Measurements from ENCODE around the gene RASSF10.

The RASSF10 gene

GRCh38 chr11:12995188-12995587 is 13.9 kb upstream of the RASSF10 start:
- no peak for DNase-seq

GRCh38 chr11:12995823-12996222 is 13.3 kb upstream of the RASSF10 start:
- no peak for DNase-seq

DNA sequence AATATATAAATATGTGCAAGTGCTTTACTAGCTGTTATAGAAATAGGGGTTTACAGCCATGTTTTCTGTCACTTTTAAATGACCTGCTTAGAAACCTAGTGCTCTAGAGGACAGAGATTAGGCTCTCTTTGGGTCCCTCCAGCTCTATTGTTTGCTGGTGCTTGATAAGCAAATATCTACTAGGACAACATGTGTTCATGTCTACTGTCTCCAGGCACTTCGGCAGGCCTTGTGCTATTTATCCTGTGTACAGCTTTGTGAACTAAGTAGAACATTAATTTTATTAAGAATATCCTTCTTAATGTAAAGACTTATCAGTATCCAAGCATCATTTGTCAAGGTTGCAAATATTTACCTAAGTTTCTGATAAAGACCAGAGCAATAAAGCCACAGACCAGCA is 11.9 kb upstream of the RASSF10 start:
- no peak for DNase-seq

DNA sequence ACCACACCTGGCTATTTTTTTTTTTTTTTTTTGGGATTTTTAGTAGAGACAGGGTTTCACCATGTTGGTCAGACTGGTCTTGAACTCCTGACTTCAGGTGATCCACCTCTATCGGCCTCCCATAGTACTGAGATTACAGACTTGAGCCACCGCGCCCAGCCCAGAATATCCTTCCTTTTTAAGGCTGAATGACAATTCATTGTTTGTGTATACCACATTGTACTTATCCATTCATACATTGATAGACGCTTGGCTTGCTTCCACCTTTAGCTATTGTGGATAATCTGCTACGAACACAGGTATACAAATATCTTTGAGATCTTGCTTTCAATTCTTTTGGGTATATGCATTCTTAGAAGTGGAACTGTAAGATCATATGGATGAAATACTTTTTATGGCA is 10.8 kb upstream of the RASSF10 start:
- no peak for DNase-seq

DNA sequence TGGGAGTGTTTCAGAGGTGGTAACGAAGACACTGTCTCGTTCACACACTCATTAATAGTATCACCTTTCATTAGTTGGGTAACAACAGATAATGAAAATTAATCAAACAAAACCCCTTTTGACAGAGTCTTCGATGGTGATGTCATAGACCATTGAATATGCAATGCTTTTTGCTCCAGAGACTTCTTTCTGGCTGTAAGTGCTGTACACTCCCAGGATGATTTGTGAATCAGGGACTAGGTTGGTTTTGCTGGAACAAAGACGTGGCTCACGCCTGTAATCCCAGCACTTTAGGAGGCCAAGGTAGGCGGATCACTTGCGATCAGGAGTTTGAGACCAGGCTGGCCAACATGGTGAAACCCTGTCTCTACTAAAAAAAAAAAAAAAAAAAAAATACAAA is 9.5 kb upstream of the RASSF10 start:
- no peak for DNase-seq

DNA sequence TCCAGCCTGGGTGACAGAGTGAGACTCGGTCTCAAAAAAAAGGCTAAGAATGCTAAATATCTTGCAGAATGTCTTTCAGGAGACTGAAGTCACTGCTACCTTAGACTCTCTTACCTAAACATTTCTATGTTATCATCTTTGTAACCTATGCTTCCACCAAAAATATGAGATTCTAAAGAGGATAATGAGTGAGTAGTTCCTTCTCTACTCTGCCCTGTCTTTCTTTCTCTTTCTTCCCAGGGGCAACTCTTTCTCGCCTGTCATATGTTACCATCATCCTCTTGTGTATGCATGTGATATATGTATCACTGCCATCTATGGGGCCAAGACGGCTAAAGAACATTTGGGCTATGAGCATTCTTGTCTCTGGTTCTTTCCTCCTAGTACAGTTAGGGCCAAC is 9.0 kb upstream of the RASSF10 start:
- DNase-seq: no peak

DNA sequence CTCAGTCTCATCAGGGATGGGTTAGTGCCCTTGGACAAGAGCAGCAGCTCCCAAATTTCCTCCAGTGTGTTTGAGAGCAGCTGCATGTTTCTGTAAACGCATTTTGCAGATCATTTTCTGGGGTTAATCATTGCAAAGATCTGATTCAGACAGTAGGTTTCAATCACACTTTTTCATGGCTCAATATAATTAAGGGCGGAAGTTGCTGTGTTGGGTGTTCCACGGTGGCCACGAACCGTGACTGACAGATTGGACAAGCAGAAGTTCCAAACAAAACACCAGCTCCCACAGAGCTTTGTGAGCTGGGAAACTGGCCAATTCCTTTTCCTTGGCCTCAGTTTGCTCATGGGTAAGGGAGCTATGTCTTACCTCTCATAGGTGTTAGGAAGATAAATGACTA is 8.4 kb upstream of the RASSF10 start:
- no peak for DNase-seq

- DNase-seq: no peak
Observed at GRCh38 chr11:13003736-13004493, 5.2 kb upstream of the RASSF10 start.

GRCh38 chr11:13007182-13008060 is 1.7 kb upstream of the RASSF10 start:
- no peak for DNase-seq

GRCh38 chr11:13008061-13008435 is 1.1 kb upstream of the RASSF10 start:
- DNase-seq: no peak

DNA sequence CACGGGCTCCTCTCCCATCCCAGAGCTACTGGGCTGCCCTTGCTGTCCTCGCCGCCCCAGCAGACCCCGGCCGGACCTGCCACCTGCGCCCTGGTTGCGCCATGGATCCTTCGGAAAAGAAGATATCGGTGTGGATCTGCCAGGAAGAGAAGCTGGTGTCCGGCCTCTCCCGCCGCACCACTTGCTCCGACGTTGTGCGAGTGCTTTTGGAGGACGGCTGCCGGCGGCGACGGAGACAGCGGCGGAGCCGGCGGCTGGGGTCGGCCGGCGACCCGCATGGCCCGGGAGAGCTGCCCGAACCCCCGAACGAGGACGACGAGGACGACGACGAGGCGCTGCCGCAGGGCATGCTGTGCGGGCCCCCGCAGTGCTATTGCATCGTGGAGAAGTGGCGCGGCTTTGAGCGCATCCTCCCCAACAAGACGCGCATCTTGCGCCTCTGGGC is 382 bp downstream of the RASSF10 start:
- DNase-seq: no peak

DNA sequence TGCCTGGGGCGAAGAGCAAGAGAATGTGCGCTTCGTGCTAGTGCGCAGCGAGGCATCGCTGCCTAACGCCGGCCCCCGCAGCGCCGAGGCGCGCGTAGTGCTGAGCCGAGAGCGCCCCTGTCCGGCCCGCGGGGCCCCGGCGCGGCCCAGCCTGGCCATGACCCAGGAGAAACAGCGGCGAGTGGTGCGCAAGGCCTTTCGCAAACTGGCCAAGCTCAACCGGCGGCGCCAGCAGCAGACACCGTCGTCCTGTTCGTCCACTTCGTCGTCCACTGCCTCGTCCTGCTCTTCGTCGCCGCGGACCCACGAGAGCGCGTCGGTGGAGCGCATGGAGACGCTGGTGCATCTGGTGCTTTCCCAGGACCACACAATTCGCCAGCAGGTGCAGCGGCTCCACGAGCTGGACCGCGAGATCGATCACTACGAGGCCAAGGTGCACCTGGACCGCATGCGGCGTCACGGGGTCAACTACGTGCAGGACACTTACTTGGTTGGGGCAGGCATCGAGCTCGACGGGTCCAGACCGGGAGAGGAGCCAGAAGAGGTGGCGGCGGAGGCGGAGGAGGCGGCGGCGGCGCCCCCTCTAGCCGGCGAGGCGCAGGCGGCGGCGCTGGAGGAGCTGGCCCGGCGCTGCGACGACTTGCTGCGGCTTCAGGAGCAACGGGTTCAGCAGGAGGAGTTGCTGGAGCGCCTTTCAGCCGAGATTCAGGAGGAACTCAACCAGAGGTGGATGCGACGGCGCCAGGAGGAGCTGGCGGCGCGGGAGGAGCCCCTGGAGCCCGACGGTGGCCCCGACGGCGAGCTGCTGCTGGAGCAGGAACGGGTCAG is 1.0 kb downstream of the RASSF10 start:
- peak; percentile 38 for DNase-seq

GRCh38 chr11:13010749-13011465 is 1.8 kb downstream of the RASSF10 start:
- DNase-seq: no peak

- DNase-seq: no peak
Observed at GRCh38 chr11:13011466-13012055, 2.4 kb downstream of the RASSF10 start.

GRCh38 chr11:13012056-13012661 is 3.0 kb downstream of the RASSF10 start:
- no peak for DNase-seq

DNA sequence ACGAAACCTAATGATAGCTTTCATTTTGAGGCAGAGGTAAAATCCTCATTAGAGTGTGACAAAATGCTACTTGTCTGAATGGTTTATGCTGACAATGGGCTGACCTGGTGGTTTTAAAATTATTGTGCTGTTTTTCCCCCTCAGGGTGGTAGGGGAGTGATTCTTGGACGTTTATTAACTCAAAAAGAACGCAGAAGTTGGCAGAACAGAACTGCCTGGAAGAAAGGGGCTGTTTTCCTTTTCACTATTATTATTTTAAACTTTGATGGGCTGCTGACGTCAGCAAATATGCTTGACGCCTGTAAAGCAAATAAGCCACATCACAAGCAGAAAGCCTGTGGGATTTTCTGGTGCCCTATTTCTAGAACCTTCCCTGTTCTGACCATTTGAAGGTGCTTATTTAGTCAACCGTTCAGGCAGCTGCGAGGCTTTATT is 4.0 kb downstream of the RASSF10 start:
- peak; percentile 68 for DNase-seq

- no peak for DNase-seq
Observed at GRCh38 chr11:13015753-13016152, 6.6 kb downstream of the RASSF10 start.

DNA sequence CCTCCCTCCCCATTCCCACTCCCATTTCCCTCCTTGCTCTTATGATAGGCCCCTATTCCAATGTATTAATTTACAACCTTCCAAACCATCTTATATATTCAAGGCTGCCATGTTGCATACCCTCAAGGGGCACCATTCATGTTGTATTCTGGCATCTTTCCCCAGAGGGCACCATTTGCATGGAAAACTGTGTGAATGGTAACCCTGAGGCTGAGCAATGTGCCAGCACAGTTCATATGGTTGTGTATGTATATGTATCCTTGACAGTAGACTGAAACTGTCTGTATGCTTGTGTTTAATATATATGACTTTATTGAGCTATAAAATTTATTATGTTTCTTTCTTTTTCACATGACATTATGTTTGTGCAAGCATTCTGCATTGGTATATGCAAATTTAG is 7.3 kb downstream of the RASSF10 start:
- no peak for DNase-seq

DNA sequence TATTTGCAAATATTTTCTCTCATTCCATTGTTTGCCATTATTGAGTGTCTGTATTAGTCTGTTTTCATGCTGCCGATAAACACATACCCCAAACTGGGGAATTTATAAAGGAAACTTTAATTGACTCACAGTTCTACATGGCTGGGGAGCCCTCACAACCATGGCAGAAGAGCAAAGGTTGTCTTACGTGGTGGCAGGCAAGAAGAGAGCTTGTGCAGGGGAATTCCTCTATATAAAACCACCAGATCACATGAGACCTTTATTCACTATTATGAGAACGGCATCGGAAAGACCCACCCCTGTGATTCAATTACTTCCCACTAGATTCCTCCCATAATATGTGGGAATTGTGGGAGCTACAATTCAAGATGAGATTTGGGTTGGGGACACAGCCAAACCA is 10.2 kb downstream of the RASSF10 start:
- DNase-seq: no peak

DNA sequence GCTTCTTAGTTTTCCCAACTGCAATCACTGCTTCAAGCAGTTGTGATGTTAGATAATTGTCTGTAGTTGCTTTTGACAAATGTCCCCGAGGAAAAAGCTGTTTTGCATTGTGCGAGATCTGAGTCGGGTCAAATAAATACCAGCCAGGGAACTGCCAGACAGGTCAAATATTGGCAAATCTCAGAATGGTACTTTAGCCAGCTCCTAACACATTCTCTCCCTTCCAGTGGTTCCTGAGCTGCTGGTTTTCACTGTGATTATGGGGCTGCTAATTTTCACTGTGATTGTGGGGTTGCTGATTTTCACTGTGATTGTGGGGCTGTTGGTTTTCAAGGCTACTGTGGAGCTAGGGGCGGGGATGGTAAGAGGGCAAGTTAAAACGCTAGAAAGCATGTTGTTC is 14.3 kb downstream of the RASSF10 start:
- DNase-seq: no peak

GRCh38 chr11:13026722-13027121 is 17.6 kb downstream of the RASSF10 start:
- no peak for DNase-seq

GRCh38 chr11:13028322-13028721 is 19.2 kb downstream of the RASSF10 start:
- DNase-seq: no peak

Measured in NCI-H2227 treated with DMSO at 0.1 percent for 48 hours (cell line).